Gastroesophageal sphincter (tissue), 4 donors: Measurements from ENCODE around the gene EIF3F. TPM values are rescaled to one million over a fixed set of nuclear protein-coding genes. Genes with fewer than 3 reads are reported as not detected.

Source experiments
- ATAC-seq: fragments of 150-250 bp; one replicate; pipeline ENCODE4 v1.9.1; 2016; ENCODE audit warnings: mild to moderate bottlenecking, moderate library complexity
- H3K27ac ChIP-seq, 4 donors: fragments of 200-600 bp; sonication (generic) in 3 of 4; 1 replicate in 3 of 4; 2 replicates in 1 of 4; pipeline ENCODE4 v1.5.1; 2016 to 2019
- H3K27me3 ChIP-seq: fragments of 200-600 bp; sonication (generic); one replicate; pipeline ENCODE4 v1.5.1; 2019
- H3K36me3 ChIP-seq, 2 donors: fragments of 200-600 bp; sonication (generic); one replicate each; pipeline ENCODE4 v1.5.1; 2019; ENCODE audit warnings: control low read depth in 1 of 2
- H3K4me1 ChIP-seq, 3 donors: fragments of 200-600 bp; sonication (generic); 1 replicate in 2 of 3; 2 replicates in 1 of 3; pipeline ENCODE4 v1.5.1; 2016 to 2019; ENCODE audit warnings: control low read depth in 2 of 3
- H3K4me3 ChIP-seq, 2 donors: fragments of 200-600 bp; sonication (generic); one replicate each; pipeline ENCODE4 v1.5.1; 2019; ENCODE audit warnings: mild to moderate bottlenecking in 1 of 2, moderate library complexity in 1 of 2
- H3K9me3 ChIP-seq, 3 donors: fragments of 200-600 bp; sonication (generic); one replicate each; pipeline ENCODE4 v1.5.1; 2017 to 2019; ENCODE audit warnings: control low read depth in 2 of 3
- EP300 ChIP-seq: sonication (generic); formaldehyde crosslinking; IDR thresholded peaks from one replicate; pipeline ENCODE4 v1.6.1; 2017; ENCODE audit warnings: antibody characterized with exemption, mild to moderate bottlenecking
- POLR2A ChIP-seq, 2 donors: fragments of 450-650 bp; IDR thresholded peaks; one replicate each; pipeline ENCODE4 v1.6.1; 2017; ENCODE audit warnings: antibody characterized with exemption in 2 of 2, mild to moderate bottlenecking in 2 of 2, moderate library complexity in 1 of 2
- POLR2AphosphoS5 ChIP-seq: sonication (generic); formaldehyde crosslinking; IDR thresholded peaks from one replicate; pipeline ENCODE4 v1.6.1; 2017; ENCODE audit warnings: antibody characterized with exemption
- WGBS, 2 donors: methylation state at CpG; one replicate each; pipeline ENCODE4 v1.1.5; 2018; ENCODE audit warnings: low coverage in 1 of 2; 5-methylcytosine and 5-hydroxymethylcytosine counted together
- total RNA-seq, 4 donors: library from RNA; depleted of rRNA; stranded (reverse); fragments of >200 nt; gene quantifications; one replicate each; pipeline ENCODE4 v1.1.0, GENCODE V29; 2016
- TF ChIP-seq, protein P1 (sequence below), 4 experiments: fragments of 200-600 bp in 2 of 4; fragments of 450-650 bp in 2 of 4; sonication (generic) in 1 of 4; IDR thresholded peaks; one replicate each; pipeline ENCODE4 v1.5.1; 2017 to 2019; ENCODE audit warnings: antibody characterized with exemption in 4 of 4, mild to moderate bottlenecking in 2 of 4, moderate library complexity in 2 of 4

The EIF3F gene
- total RNA-seq, 4 donors from 2014 or later = 204 to 356 (median 235) TPM

DNA sequence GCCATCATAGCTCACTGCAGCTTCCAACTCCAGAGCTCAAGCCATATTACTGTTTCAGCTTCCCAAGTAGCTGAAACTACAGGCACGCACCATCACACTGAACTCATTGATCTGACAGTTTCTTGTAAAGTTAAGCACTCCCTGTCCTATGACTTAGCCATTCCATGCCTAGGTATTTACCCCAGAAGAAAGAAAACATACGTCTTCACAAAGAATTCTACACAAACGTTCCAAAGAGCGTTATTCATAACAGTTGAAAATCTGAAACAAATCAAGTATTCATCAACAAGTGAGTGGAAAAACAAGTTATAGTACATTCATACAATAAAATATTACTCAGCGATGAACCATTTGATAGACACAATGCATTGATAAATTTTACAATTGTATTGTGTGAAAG, 14.1 kb upstream of the EIF3F start:
- Histone ChIP-seq H3K27ac (no peak overlapping the region), H3K27me3 (peaks cover 12% of the 10 kb centered on the region), H3K36me3 (no peaks in the 10 kb centered on the region), H3K9me3 (no peaks in the 10 kb centered on the region), H3K4me3 (no peak overlapping the region), H3K4me1 (no peaks in the 10 kb centered on the region)
- no peak for ATAC-seq
- 82 to 85% methylated on average over 5 of the region's 5 CpGs for WGBS, 2 donors
- TF ChIP-seq EP300 (no peak), POLR2A (IDR thresholded peaks at IDR 0.05) (no peak), POLR2AphosphoS5 (no peak)

DNA sequence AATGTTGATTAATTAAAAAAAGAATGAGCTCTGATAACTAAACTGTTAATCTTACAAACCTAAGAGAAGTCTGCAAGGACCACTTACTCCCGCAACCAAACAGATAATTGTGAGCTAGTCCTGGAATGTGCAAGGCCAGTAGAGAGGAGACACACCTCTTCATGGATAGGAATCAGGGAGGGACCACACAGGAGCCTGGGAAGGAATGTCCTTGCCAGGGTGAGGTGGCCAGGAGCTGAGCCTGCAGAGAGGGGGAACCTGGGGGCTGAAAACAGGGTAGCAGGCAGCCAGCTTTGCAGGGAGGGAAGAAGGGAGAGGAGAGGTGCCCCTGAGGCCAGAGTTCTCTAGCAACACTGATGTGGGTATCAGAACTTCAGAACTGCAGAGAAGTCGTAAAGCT, 12.5 kb upstream of the EIF3F start:
- H3K4me1 ChIP-seq = no peaks in the 10 kb centered on the region
- TF ChIP-seq EP300 (no peak), POLR2A (IDR thresholded peaks at IDR 0.05) (no peak), POLR2AphosphoS5 (no peak)
- TF ChIP-seq, protein P1, sequence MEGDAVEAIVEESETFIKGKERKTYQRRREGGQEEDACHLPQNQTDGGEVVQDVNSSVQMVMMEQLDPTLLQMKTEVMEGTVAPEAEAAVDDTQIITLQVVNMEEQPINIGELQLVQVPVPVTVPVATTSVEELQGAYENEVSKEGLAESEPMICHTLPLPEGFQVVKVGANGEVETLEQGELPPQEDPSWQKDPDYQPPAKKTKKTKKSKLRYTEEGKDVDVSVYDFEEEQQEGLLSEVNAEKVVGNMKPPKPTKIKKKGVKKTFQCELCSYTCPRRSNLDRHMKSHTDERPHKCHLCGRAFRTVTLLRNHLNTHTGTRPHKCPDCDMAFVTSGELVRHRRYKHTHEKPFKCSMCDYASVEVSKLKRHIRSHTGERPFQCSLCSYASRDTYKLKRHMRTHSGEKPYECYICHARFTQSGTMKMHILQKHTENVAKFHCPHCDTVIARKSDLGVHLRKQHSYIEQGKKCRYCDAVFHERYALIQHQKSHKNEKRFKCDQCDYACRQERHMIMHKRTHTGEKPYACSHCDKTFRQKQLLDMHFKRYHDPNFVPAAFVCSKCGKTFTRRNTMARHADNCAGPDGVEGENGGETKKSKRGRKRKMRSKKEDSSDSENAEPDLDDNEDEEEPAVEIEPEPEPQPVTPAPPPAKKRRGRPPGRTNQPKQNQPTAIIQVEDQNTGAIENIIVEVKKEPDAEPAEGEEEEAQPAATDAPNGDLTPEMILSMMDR (IDR thresholded peaks at IDR 0.05) = no peak
- H3K27me3 ChIP-seq = peaks cover 12% of the 10 kb centered on the region
- WGBS, 2 donors = 50 to 83% methylated on average over 1 to 2 of the region's 2 CpGs
- no peaks in the 10 kb centered on the region for H3K9me3 ChIP-seq
- no peak for ATAC-seq
- H3K27ac ChIP-seq = no peak overlapping the region
- H3K36me3 ChIP-seq = no peaks in the 10 kb centered on the region
- no peak overlapping the region for H3K4me3 ChIP-seq

DNA sequence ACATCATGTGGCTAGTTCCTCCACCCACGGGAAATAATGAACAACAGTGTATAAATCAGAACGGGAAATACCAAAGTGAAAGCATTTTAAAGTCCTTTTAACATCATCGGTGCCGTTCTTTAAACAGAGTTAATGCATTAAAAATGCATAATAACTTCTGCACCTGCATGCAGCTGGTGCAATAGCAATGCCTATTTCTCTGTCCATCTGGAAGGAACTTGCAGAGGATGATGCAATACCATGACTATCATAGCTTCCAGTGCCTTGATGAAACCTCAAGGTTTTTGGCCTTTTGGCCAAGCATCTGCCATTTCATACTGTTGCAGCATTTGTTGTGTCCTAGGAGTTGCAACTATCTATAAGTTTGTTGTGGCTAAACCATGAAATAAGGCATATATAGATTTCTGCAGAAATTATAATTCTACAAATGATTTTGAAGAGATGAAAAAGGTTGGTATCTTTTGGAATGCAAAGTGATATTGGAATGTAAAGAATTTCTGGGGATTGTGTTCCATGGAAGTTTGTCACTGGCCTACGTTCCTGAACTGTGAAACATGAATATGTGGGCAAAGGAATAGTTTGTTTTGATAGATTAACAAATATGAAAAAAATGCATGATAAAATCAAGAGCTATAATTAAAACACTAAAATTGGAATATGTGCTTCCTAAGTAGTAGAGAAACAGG, 9.8 kb upstream of the EIF3F start:
- no peak for ATAC-seq
- Histone ChIP-seq H3K4me3 (no peak overlapping the region), H3K27me3 (peaks cover 12% of the 10 kb centered on the region), H3K9me3 (no peaks in the 10 kb centered on the region), H3K27ac (no peak overlapping the region), H3K4me1 (no peaks in the 10 kb centered on the region), H3K36me3 (no peaks in the 10 kb centered on the region)
- TF ChIP-seq, protein P1 (IDR thresholded peaks at IDR 0.05) = no peak
- TF ChIP-seq POLR2A (IDR thresholded peaks at IDR 0.05) (no peak), EP300 (no peak), POLR2AphosphoS5 (no peak)
- 49 to 56% methylated on average over 5 of the region's 5 CpGs for WGBS, 2 donors

DNA sequence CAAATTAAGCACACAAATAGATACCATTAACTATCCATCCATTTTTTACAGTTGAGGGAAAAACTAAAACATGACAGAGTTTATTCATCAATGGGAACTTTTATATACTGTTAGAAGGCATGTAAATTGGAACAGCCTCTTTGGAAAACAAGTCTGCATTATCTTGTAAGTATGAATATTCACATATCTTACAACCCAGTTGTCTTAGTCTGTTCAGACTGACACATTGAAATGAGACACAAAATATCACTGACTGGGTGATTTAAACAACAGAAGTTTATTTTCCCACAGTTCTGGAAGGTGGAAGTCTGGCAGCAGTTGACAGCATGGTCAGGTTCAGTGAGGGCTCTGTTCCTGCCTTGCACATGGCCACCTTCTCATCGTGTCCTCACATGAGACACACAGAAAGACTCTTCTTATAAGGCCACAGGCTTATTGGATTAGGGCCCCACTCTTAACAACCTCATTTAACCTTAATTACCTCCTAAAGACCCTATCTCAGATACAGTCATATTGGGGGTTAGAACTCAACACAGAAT, 5.4 kb upstream of the EIF3F start:
- Histone ChIP-seq H3K27ac (no peak overlapping the region), H3K4me3 (no peak overlapping the region), H3K4me1 (peaks cover 0 to 8% (median 0%) of the 10 kb centered on the region in 3 donors), H3K36me3 (no peaks in the 10 kb centered on the region), H3K27me3 (no peaks in the 10 kb centered on the region), H3K9me3 (no peaks in the 10 kb centered on the region)
- TF ChIP-seq POLR2AphosphoS5 (no peak), EP300 (no peak), POLR2A (IDR thresholded peaks at IDR 0.05) (no peak)
- TF ChIP-seq, protein P1 (IDR thresholded peaks at IDR 0.05) = no peak
- ATAC-seq = no peak
- WGBS, 2 donors = 70% methylated on average over 1 of the region's 1 CpG; no CpG with 5 or more reads in 1 of the 2 donors

DNA sequence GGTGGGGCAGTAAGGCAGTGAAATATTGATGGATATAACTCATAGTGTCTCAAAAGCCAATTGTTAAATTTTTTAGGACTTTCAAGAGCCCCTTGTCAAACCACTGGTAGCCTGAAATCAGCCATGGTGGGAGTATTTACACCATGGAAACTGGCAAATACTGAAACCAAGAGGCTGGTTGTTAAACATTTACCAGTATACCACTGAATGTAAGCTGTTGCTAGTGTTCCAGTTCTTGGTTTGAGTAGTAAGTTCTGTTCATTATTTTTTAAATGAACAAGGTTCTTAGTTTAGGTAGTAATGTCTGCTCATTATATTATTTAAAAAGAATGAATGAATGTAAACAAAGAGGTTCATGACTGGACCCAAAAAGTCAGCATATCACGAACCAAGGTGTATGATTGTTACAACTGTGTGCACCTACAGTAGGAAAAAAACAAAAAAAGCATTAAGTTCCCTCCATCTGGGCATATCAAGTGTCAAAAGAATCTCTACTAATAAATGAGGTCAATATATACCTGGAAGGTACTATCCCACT, 4.5 kb upstream of the EIF3F start:
- H3K27ac ChIP-seq = no peak overlapping the region
- H3K4me3 ChIP-seq = no peak overlapping the region
- peaks cover 0 to 10% (median 0%) of the 10 kb centered on the region in 3 donors for H3K4me1 ChIP-seq
- TF ChIP-seq POLR2A (IDR thresholded peaks at IDR 0.05) (no peak), EP300 (no peak), POLR2AphosphoS5 (no peak)
- TF ChIP-seq, protein P1 (IDR thresholded peaks at IDR 0.05) = no peak
- H3K36me3 ChIP-seq = no peaks in the 10 kb centered on the region
- no peak for ATAC-seq
- 40 to 89% methylated on average over 1 of the region's 1 CpG for WGBS, 2 donors
- no peaks in the 10 kb centered on the region for H3K9me3 ChIP-seq
- no peaks in the 10 kb centered on the region for H3K27me3 ChIP-seq
